PC-9 (cell line): ENCODE results near the gene LMCD1.

Experiments used
- EZH2 ChIP-seq: fragments of 200-600 bp; sonication (generic); IDR thresholded peaks from 2 replicates; pipeline ENCODE4 v1.8.0; 2017; ENCODE audit warnings: antibody characterized with exemption, low read depth
- TF ChIP-seq, protein P1 (sequence below): fragments of 200-600 bp; sonication (generic); conservative IDR thresholded peaks from 2 replicates; pipeline ENCODE4 v1.6.1; 2017; ENCODE audit warnings: mixed run types, antibody characterized with exemption, mild to moderate bottlenecking, moderate library complexity

DNA sequence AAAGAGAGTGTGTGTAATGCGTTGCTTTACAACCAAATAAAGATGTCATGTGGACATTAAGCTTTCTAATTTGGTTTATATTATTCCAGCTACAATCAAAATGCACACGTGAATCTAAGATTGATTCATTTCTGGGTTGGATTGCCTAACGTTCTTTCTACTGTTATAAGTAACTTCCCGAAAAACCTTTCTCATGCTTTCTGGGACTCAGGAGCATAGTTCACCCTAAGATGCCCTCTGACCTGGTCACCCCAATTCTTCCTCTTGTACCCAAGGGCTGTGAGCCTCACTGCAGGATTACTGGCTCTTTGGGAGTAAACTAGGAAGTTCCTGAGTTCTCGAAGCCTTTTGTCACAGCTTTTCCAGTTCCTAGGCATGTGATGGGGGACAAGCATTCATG is 12.7 kb upstream of the LMCD1 start:
- TF ChIP-seq, protein P1, sequence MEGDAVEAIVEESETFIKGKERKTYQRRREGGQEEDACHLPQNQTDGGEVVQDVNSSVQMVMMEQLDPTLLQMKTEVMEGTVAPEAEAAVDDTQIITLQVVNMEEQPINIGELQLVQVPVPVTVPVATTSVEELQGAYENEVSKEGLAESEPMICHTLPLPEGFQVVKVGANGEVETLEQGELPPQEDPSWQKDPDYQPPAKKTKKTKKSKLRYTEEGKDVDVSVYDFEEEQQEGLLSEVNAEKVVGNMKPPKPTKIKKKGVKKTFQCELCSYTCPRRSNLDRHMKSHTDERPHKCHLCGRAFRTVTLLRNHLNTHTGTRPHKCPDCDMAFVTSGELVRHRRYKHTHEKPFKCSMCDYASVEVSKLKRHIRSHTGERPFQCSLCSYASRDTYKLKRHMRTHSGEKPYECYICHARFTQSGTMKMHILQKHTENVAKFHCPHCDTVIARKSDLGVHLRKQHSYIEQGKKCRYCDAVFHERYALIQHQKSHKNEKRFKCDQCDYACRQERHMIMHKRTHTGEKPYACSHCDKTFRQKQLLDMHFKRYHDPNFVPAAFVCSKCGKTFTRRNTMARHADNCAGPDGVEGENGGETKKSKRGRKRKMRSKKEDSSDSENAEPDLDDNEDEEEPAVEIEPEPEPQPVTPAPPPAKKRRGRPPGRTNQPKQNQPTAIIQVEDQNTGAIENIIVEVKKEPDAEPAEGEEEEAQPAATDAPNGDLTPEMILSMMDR: no peak
- no peak for TF ChIP-seq EZH2
